Skeletal muscle satellite cell (primary cell): ENCODE data around the gene CDK14. TPM values are rescaled to one million over a fixed set of nuclear protein-coding genes. Genes with fewer than 3 reads are reported as not detected.

Experiments
- H3K27me3 ChIP-seq: 2 replicates; pipeline ENCODE4 v1.7.0; 2013; ENCODE audit warnings: low read length; ENCODE audit not compliant: control insufficient read depth, insufficient read depth
- H3K36me3 ChIP-seq: 2 replicates; pipeline ENCODE4 v1.7.0; 2013; ENCODE audit warnings: mild to moderate bottlenecking, control low read depth, low read length; ENCODE audit not compliant: insufficient read depth
- H3K4me1 ChIP-seq: 2 replicates; pipeline ENCODE4 v1.7.0; 2013; ENCODE audit warnings: low read length; ENCODE audit not compliant: control insufficient read depth, insufficient read depth
- H3K4me2 ChIP-seq: 2 replicates; pipeline ENCODE4 v1.7.0; 2013; ENCODE audit warnings: mild to moderate bottlenecking, low read length
- H3K4me3 ChIP-seq: 2 replicates; pipeline ENCODE4 v1.7.0; 2013; ENCODE audit warnings: low read length
- H3K9ac ChIP-seq: 2 replicates; pipeline ENCODE4 v1.7.0; 2013; ENCODE audit warnings: mild to moderate bottlenecking, low read depth, low read length, moderate library complexity
- H3K9me3 ChIP-seq: replicated peaks from 2 replicates; pipeline ENCODE4 v1.7.0; 2013; ENCODE audit warnings: mild to moderate bottlenecking, control low read depth, low read length
- total RNA-seq: library from RNA; depleted of rRNA; stranded (reverse); fragments of >200 nt; gene quantifications from 2 replicates; pipeline ENCODE4 v1.2.3, GENCODE V29; 2012; rRNA removed

The CDK14 gene
- 22.6 and 25.1 TPM in 2 replicates for total RNA-seq

- H3K4me3 ChIP-seq, result peak within 1 kb of the TSS; percentile 84
- H3K9ac ChIP-seq, result peak within 1 kb of the TSS; percentile 90
- H3K9me3 ChIP-seq, result no peaks in the 10 kb centered on the region
- H3K27me3 ChIP-seq, result no peaks in the 10 kb centered on the region
- no peaks in the 10 kb centered on the region for H3K36me3 ChIP-seq
- peak within 1 kb of the TSS; percentile 88 for H3K4me2 ChIP-seq
- H3K4me1 ChIP-seq, result peaks cover 58% of the 10 kb centered on the region
These were observed at the start of gene CDK14 for GRCh38 chr7:90595801-90596670. Gene CDK14 (plus strand): TSS chr7:90596321. CDS start chr7:90596628, 307 bp downstream.

- H3K9ac ChIP-seq, result no peak overlapping the region
- no peak overlapping the region for H3K4me2 ChIP-seq
- no peaks in the 10 kb centered on the region for H3K27me3 ChIP-seq
- no peaks in the 10 kb centered on the region for H3K4me1 ChIP-seq
- no peaks in the 10 kb centered on the region for H3K36me3 ChIP-seq
- H3K4me3 ChIP-seq, result no peak overlapping the region
- H3K9me3 ChIP-seq, result no peaks in the 10 kb centered on the region
These were observed 45.1 kb upstream of the CDK14 start for GRCh38 chr7:90551036-90551435.

GRCh38 chr7:90552521-90552920 is 43.6 kb upstream of the CDK14 start:
- Histone ChIP-seq H3K4me1 (no peaks in the 10 kb centered on the region), H3K9me3 (no peaks in the 10 kb centered on the region), H3K9ac (no peak overlapping the region), H3K27me3 (no peaks in the 10 kb centered on the region), H3K4me3 (no peak overlapping the region), H3K4me2 (no peak overlapping the region), H3K36me3 (no peaks in the 10 kb centered on the region)

- Histone ChIP-seq H3K4me2 (no peak overlapping the region), H3K4me1 (peaks cover 8% of the 10 kb centered on the region), H3K4me3 (no peak overlapping the region), H3K9me3 (no peaks in the 10 kb centered on the region), H3K27me3 (no peaks in the 10 kb centered on the region), H3K36me3 (no peaks in the 10 kb centered on the region), H3K9ac (no peak overlapping the region)
These were observed 35.4 kb upstream of the CDK14 start for GRCh38 chr7:90560730-90561129.

GRCh38 chr7:90563286-90563685 is 32.8 kb upstream of the CDK14 start:
- H3K27me3 ChIP-seq, result no peaks in the 10 kb centered on the region
- H3K4me3 ChIP-seq, result no peak overlapping the region
- H3K4me2 ChIP-seq, result no peak overlapping the region
- no peak overlapping the region for H3K9ac ChIP-seq
- no peaks in the 10 kb centered on the region for H3K9me3 ChIP-seq
- peaks cover 11% of the 10 kb centered on the region for H3K4me1 ChIP-seq
- H3K36me3 ChIP-seq, result no peaks in the 10 kb centered on the region

GRCh38 chr7:90564455-90564854 is 31.7 kb upstream of the CDK14 start:
- Histone ChIP-seq H3K4me3 (no peak overlapping the region), H3K9ac (no peak overlapping the region), H3K4me1 (peaks cover 11% of the 10 kb centered on the region), H3K36me3 (no peaks in the 10 kb centered on the region), H3K27me3 (no peaks in the 10 kb centered on the region), H3K9me3 (no peaks in the 10 kb centered on the region), H3K4me2 (no peak overlapping the region)

GRCh38 chr7:90568213-90568612 is 27.9 kb upstream of the CDK14 start:
- no peak overlapping the region for H3K4me2 ChIP-seq
- no peaks in the 10 kb centered on the region for H3K36me3 ChIP-seq
- H3K9ac ChIP-seq, result no peak overlapping the region
- H3K9me3 ChIP-seq, result no peaks in the 10 kb centered on the region
- H3K27me3 ChIP-seq, result no peaks in the 10 kb centered on the region
- H3K4me1 ChIP-seq, result peaks cover 3% of the 10 kb centered on the region
- no peak overlapping the region for H3K4me3 ChIP-seq

- Histone ChIP-seq H3K4me1 (peaks cover 3% of the 10 kb centered on the region), H3K4me3 (no peak overlapping the region), H3K36me3 (no peaks in the 10 kb centered on the region), H3K4me2 (no peak overlapping the region), H3K9ac (no peak overlapping the region), H3K9me3 (no peaks in the 10 kb centered on the region), H3K27me3 (no peaks in the 10 kb centered on the region)
These were observed 26.8 kb upstream of the CDK14 start for GRCh38 chr7:90569368-90569767.

GRCh38 chr7:90570373-90570959 is 25.7 kb upstream of the CDK14 start:
- H3K9ac ChIP-seq, result no peak overlapping the region
- no peak overlapping the region for H3K4me3 ChIP-seq
- H3K27me3 ChIP-seq, result no peaks in the 10 kb centered on the region
- H3K9me3 ChIP-seq, result no peaks in the 10 kb centered on the region
- peaks cover 3% of the 10 kb centered on the region for H3K4me1 ChIP-seq
- no peaks in the 10 kb centered on the region for H3K36me3 ChIP-seq
- no peak overlapping the region for H3K4me2 ChIP-seq

- H3K27me3 ChIP-seq, result no peaks in the 10 kb centered on the region
- H3K36me3 ChIP-seq, result no peaks in the 10 kb centered on the region
- H3K4me2 ChIP-seq, result no peak overlapping the region
- no peaks in the 10 kb centered on the region for H3K9me3 ChIP-seq
- no peak overlapping the region for H3K9ac ChIP-seq
- H3K4me1 ChIP-seq, result peaks cover 6% of the 10 kb centered on the region
- H3K4me3 ChIP-seq, result no peak overlapping the region
These were observed 21.8 kb upstream of the CDK14 start for GRCh38 chr7:90574146-90574819.

- Histone ChIP-seq H3K9ac (no peak overlapping the region), H3K4me2 (no peak overlapping the region), H3K9me3 (no peaks in the 10 kb centered on the region), H3K36me3 (no peaks in the 10 kb centered on the region), H3K4me1 (peaks cover 12% of the 10 kb centered on the region), H3K4me3 (no peak overlapping the region), H3K27me3 (no peaks in the 10 kb centered on the region)
These were observed 21.3 kb upstream of the CDK14 start for GRCh38 chr7:90574820-90575187.
